ENCODE results near the gene KPNA2. TPM values are rescaled to one million over a fixed set of nuclear protein-coding genes. Genes with fewer than 3 reads are reported as not detected.
"Not testable (repeated sequence)": the region's sequence is repeated elsewhere in the genome, so short reads cannot be mapped to it uniquely, and the experiment has no call there.

KPNA2 gene
- total and polyA plus RNA-seq, 4 donors = 5.8 to 20.9 (median 15.4) TPM

GRCh38 chr17:68016838-68017237 is 18.7 kb upstream of the KPNA2 start:
- Histone ChIP-seq H3K27me3 (ENCODE audit: control insufficient read depth in 1 of 2, insufficient read depth in 2 of 2, low read length in 1 of 2) (no peaks in the 10 kb centered on the region), H3K27ac (ENCODE audit: low read depth in 1 of 2, low read length in 2 of 2) (no peak overlapping the region), H3K9me3 (ENCODE audit: control insufficient read depth, low read length) (no peaks in the 10 kb centered on the region), H3K4me1 (ENCODE audit: control insufficient read depth in 1 of 2, insufficient read depth in 2 of 2, low read length in 2 of 2) (no peaks in the 10 kb centered on the region), H3K36me3 (ENCODE audit: control insufficient read depth in 1 of 2, insufficient read depth in 2 of 2, low read length in 1 of 2) (no peaks in the 10 kb centered on the region), H3K4me3 (ENCODE audit: low read length in 2 of 2) (no peak overlapping the region)
- DNase-seq (no peak), ATAC-seq (ENCODE audit: low FRiP score) (no peak)
- WGBS, 2 donors = 81 to 84% methylated on average over 2 of the region's 2 CpGs
- intact Hi-C loops (cut with DNase I) = no loop called here

GRCh38 chr17:68018493-68018892 is 17.0 kb upstream of the KPNA2 start:
- not testable (repeated sequence) for H3K36me3 ChIP-seq (ENCODE audit: control insufficient read depth in 1 of 2, insufficient read depth in 2 of 2, low read length in 1 of 2); H3K4me1 ChIP-seq (ENCODE audit: control insufficient read depth in 1 of 2, insufficient read depth in 2 of 2, low read length in 2 of 2); H3K4me3 ChIP-seq (ENCODE audit: low read length in 2 of 2); H3K27ac ChIP-seq (ENCODE audit: low read depth in 1 of 2, low read length in 2 of 2); H3K27me3 ChIP-seq (ENCODE audit: control insufficient read depth in 1 of 2, insufficient read depth in 2 of 2, low read length in 1 of 2); DNase-seq; ATAC-seq (ENCODE audit: low FRiP score); H3K9me3 ChIP-seq (ENCODE audit: control insufficient read depth, low read length)
- intact Hi-C loops (cut with DNase I) = loop anchor here in 1 of 2 donors (2.0 kb wide), 1 partner anchor 24 kb away; no protein-coding TSS in a partner anchor
- WGBS, 2 donors = 91 to 93% methylated on average over 21 of the region's 21 CpGs

GRCh38 chr17:68019336-68019674 is 16.2 kb upstream of the KPNA2 start:
- WGBS, 2 donors = 83 to 85% methylated on average over 9 of the region's 9 CpGs
- Histone ChIP-seq H3K4me3 (ENCODE audit: low read length in 2 of 2) (no peak overlapping the region), H3K4me1 (ENCODE audit: control insufficient read depth in 1 of 2, insufficient read depth in 2 of 2, low read length in 2 of 2) (no peaks in the 10 kb centered on the region), H3K27ac (ENCODE audit: low read depth in 1 of 2, low read length in 2 of 2) (no peak overlapping the region), H3K9me3 (ENCODE audit: control insufficient read depth, low read length) (no peaks in the 10 kb centered on the region), H3K27me3 (ENCODE audit: control insufficient read depth in 1 of 2, insufficient read depth in 2 of 2, low read length in 1 of 2) (no peaks in the 10 kb centered on the region), H3K36me3 (ENCODE audit: control insufficient read depth in 1 of 2, insufficient read depth in 2 of 2, low read length in 1 of 2) (no peaks in the 10 kb centered on the region)
- DNase-seq (no peak), ATAC-seq (ENCODE audit: low FRiP score) (no peak)
- intact Hi-C loops (cut with DNase I) = loop anchor here in 1 of 2 donors (2.0 kb wide), 1 partner anchor 25 kb away; no protein-coding TSS in a partner anchor

DNA sequence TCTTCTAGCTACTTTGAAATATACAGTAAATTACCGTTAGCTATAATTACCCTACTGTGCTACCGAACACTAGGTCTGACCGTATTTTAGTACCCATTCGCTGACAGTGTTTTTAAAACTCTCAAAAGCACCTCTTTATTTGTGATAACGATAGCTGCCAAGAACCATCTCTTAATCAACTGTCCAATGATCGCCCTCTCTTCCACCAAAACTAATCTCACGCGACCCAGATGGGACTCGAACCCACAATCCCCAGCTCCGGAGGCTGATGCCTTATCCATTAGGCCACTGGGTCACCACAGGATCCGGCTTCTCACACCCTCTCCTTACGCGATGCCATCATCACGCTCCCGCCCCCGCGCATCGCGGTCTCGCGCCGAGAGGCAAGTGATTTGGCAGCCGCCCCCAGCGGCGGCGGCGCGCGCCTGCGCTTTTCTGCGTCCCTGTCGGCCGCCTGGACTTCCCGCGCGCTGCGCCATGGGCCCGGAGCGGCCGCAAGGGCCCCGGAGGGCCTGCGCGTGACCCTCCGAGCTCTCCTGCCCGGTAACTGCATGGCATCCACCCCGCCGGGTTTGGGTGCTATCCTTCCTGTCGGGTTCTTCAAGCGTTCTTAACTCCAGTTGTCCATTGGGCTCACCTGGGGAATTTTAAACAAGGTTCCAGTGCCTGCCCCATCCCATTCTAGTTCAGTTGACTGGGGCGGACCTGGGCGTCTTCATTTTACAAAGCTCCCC is 15.7 kb upstream of the KPNA2 start:
- WGBS, 2 donors = 1 to 2% methylated on average over 44 to 51 of the region's 51 CpGs
- Histone ChIP-seq H3K9me3 (ENCODE audit: control insufficient read depth, low read length) (no peaks in the 10 kb centered on the region), H3K27me3 (ENCODE audit: control insufficient read depth in 1 of 2, insufficient read depth in 2 of 2, low read length in 1 of 2) (no peaks in the 10 kb centered on the region), H3K4me1 (ENCODE audit: control insufficient read depth in 1 of 2, insufficient read depth in 2 of 2, low read length in 2 of 2) (no peaks in the 10 kb centered on the region), H3K36me3 (ENCODE audit: control insufficient read depth in 1 of 2, insufficient read depth in 2 of 2, low read length in 1 of 2) (no peaks in the 10 kb centered on the region), H3K4me3 (ENCODE audit: low read length in 2 of 2) (peak overlapping the region; percentile 59 to 68), H3K27ac (ENCODE audit: low read depth in 1 of 2, low read length in 2 of 2) (peak overlapping the region in 1 of 2 donors; percentile 30)
- peak; percentile 98 for ATAC-seq (ENCODE audit: low FRiP score)
- intact Hi-C loops (cut with DNase I) = loop anchor here in 1 of 2 donors (2.0 kb wide), 2 partner anchors 15 to 25 kb away; partner anchors contain the start of gene KPNA2
- peak; percentile 96 to 99 for DNase-seq

DNA sequence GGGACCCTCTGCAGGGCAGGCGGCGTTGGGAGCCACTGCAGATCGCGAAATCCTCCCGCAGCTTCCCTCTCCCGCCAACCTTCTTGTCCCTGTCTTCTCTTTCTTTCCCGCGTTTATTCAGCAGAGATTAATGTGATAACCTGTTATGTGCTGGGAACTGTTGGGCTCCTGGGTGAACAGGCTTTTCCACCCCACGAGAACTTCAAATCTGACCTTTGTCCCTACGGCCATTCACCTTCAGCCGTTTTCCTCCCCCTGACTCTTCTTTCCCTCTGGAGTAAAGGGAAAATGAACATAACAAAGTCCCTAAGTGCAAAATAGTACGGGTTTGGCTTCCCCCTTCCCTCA is 15.2 kb upstream of the KPNA2 start:
- no peaks in the 10 kb centered on the region for H3K9me3 ChIP-seq (ENCODE audit: control insufficient read depth, low read length)
- H3K4me1 ChIP-seq (ENCODE audit: control insufficient read depth in 1 of 2, insufficient read depth in 2 of 2, low read length in 2 of 2) = no peaks in the 10 kb centered on the region
- H3K4me3 ChIP-seq (ENCODE audit: low read length in 2 of 2) = peak overlapping the region; percentile 59 to 68
- ATAC-seq (ENCODE audit: low FRiP score) (no peak), DNase-seq (no peak)
- intact Hi-C loops (cut with DNase I) = loop anchor here in 1 of 2 donors (2.0 kb wide), 1 partner anchor 14 kb away; the partner anchor contains the start of gene KPNA2
- no peaks in the 10 kb centered on the region for H3K36me3 ChIP-seq (ENCODE audit: control insufficient read depth in 1 of 2, insufficient read depth in 2 of 2, low read length in 1 of 2)
- no peaks in the 10 kb centered on the region for H3K27me3 ChIP-seq (ENCODE audit: control insufficient read depth in 1 of 2, insufficient read depth in 2 of 2, low read length in 1 of 2)
- WGBS, 2 donors = 1% methylated on average over 12 of the region's 12 CpGs
- peak overlapping the region in 1 of 2 donors; percentile 30 for H3K27ac ChIP-seq (ENCODE audit: low read depth in 1 of 2, low read length in 2 of 2)

DNA sequence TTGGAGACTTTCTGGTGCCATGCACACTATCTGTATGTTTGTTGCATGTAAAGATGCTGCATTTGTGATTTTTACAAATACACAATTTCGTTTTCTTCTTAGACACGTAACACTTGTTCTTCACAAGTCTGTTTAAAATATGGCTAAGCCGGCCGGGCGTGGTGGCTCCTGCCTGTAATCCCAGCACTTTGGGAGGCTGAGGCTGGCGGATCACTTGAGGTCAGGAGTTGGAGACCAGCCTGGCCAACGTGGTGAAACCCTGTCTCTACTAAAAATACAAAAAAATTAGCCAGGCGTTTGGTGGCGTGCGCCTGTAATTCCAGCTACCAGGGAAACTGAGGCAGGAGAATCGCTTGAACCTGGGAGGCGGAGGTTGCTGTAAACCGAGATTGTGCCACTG is 14.7 kb upstream of the KPNA2 start:
- not testable (repeated sequence) for H3K4me1 ChIP-seq (ENCODE audit: control insufficient read depth in 1 of 2, insufficient read depth in 2 of 2, low read length in 2 of 2); H3K9me3 ChIP-seq (ENCODE audit: control insufficient read depth, low read length); H3K27ac ChIP-seq (ENCODE audit: low read depth in 1 of 2, low read length in 2 of 2); DNase-seq; ATAC-seq (ENCODE audit: low FRiP score); H3K27me3 ChIP-seq (ENCODE audit: control insufficient read depth in 1 of 2, insufficient read depth in 2 of 2, low read length in 1 of 2); H3K36me3 ChIP-seq (ENCODE audit: control insufficient read depth in 1 of 2, insufficient read depth in 2 of 2, low read length in 1 of 2)
- intact Hi-C loops (cut with DNase I) = loop anchor here in 1 of 2 donors (2.0 kb wide), 1 partner anchor 14 kb away; the partner anchor contains the start of gene KPNA2
- WGBS, 2 donors = 82 to 84% methylated on average over 13 of the region's 13 CpGs
- H3K4me3 ChIP-seq (ENCODE audit: low read length in 2 of 2) = peak overlapping the region; percentile 59 to 68

DNA sequence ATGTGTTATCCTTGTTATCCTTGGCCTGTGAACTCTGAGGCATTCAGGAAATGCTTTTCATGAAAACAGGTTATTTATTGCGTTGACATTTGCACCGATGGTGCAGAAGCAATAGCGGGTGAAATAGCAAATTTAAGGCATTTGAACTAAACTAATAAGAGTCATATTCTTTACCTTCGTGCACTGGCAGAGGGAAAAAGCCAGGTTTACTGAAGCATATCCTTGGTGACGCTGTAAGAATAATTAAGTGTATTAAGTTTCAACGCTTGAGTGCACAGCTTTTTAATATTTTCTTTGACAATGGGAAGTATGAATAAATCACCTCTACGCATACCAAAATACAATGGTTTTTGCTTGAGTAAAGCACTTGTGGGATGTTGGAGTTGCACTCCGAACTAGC is 13.6 kb upstream of the KPNA2 start:
- H3K36me3 ChIP-seq (ENCODE audit: control insufficient read depth in 1 of 2, insufficient read depth in 2 of 2, low read length in 1 of 2) = no peaks in the 10 kb centered on the region
- H3K9me3 ChIP-seq (ENCODE audit: control insufficient read depth, low read length) = no peaks in the 10 kb centered on the region
- ATAC-seq (ENCODE audit: low FRiP score) = no peak
- no peaks in the 10 kb centered on the region for H3K27me3 ChIP-seq (ENCODE audit: control insufficient read depth in 1 of 2, insufficient read depth in 2 of 2, low read length in 1 of 2)
- no peak overlapping the region for H3K27ac ChIP-seq (ENCODE audit: low read depth in 1 of 2, low read length in 2 of 2)
- DNase-seq = no peak
- intact Hi-C loops (cut with DNase I) = loop anchor here in 1 of 2 donors (2.0 kb wide), 1 partner anchor 13 kb away; the partner anchor contains the start of gene KPNA2
- H3K4me1 ChIP-seq (ENCODE audit: control insufficient read depth in 1 of 2, insufficient read depth in 2 of 2, low read length in 2 of 2) = no peaks in the 10 kb centered on the region
- WGBS, 2 donors = 74 to 85% methylated on average over 8 of the region's 8 CpGs
- no peak overlapping the region for H3K4me3 ChIP-seq (ENCODE audit: low read length in 2 of 2)

GRCh38 chr17:68022547-68022946 is 13.0 kb upstream of the KPNA2 start:
- ATAC-seq (ENCODE audit: low FRiP score); H3K4me1 ChIP-seq (ENCODE audit: control insufficient read depth in 1 of 2, insufficient read depth in 2 of 2, low read length in 2 of 2); H3K27me3 ChIP-seq (ENCODE audit: control insufficient read depth in 1 of 2, insufficient read depth in 2 of 2, low read length in 1 of 2); H3K27ac ChIP-seq (ENCODE audit: low read depth in 1 of 2, low read length in 2 of 2); H3K36me3 ChIP-seq (ENCODE audit: control insufficient read depth in 1 of 2, insufficient read depth in 2 of 2, low read length in 1 of 2); DNase-seq; H3K4me3 ChIP-seq (ENCODE audit: low read length in 2 of 2); intact Hi-C loops (cut with DNase I); H3K9me3 ChIP-seq (ENCODE audit: control insufficient read depth, low read length): not testable (repeated sequence)
- 92 to 96% methylated on average over 15 of the region's 15 CpGs for WGBS, 2 donors

Measured in aorta (tissue), 5 donors.